Dedifferentiated amniotic fluid mesenchymal stem cell (primary cell): Measurements from ENCODE around the gene SPON1.
"Not testable (repeated sequence)": the region's sequence is repeated elsewhere in the genome, so short reads cannot be mapped to it uniquely, and the experiment has no call there.

Experiments
- DNase-seq: peaks from one replicate; pipeline ENCODE4 v3.0.0-alpha.2; 2016; ENCODE audit errors: extremely low spot score

Gene SPON1

GRCh38 chr11:14270690-14271542 lies 308.4 kb downstream of the SPON1 start:
- no peak for DNase-seq

GRCh38 chr11:14273895-14274294 lies 311.4 kb downstream of the SPON1 start:
- DNase-seq = no peak

GRCh38 chr11:14275076-14275475 lies 312.6 kb downstream of the SPON1 start:
- DNase-seq = no peak

GRCh38 chr11:14278869-14279268 lies 316.3 kb downstream of the SPON1 start:
- not testable (repeated sequence) for DNase-seq

GRCh38 chr11:14288189-14288935 lies 325.8 kb downstream of the SPON1 start:
- peak; percentile 87 for DNase-seq

GRCh38 chr11:14290422-14290821 lies 327.9 kb downstream of the SPON1 start:
- DNase-seq = no peak

- DNase-seq = no peak
These were observed 337.4 kb downstream of the SPON1 start for GRCh38 chr11:14299921-14300320.

- DNase-seq = peak; percentile 73
These were observed 338.3 kb downstream of the SPON1 start for GRCh38 chr11:14300661-14301304.

GRCh38 chr11:14304601-14305000 lies 342.1 kb downstream of the SPON1 start:
- no peak for DNase-seq

- no peak for DNase-seq
These were observed 343.1 kb downstream of the SPON1 start for GRCh38 chr11:14305649-14306048.

- DNase-seq = no peak
These were observed 344.0 kb downstream of the SPON1 start for GRCh38 chr11:14306481-14306880.

- DNase-seq = no peak
These were observed 345.8 kb downstream of the SPON1 start for GRCh38 chr11:14308114-14308896.

GRCh38 chr11:14308897-14309387 lies 346.4 kb downstream of the SPON1 start:
- DNase-seq = no peak

- no peak for DNase-seq
These were observed 347.1 kb downstream of the SPON1 start for GRCh38 chr11:14309425-14310192.

- DNase-seq = no peak
These were observed 348.2 kb downstream of the SPON1 start for GRCh38 chr11:14310679-14311078.

- no peak for DNase-seq
These were observed 350.4 kb downstream of the SPON1 start for GRCh38 chr11:14312736-14313438.

- DNase-seq = no peak
These were observed 351.6 kb downstream of the SPON1 start for GRCh38 chr11:14314127-14314526.

- DNase-seq = no peak
These were observed 352.6 kb downstream of the SPON1 start for GRCh38 chr11:14315130-14315529.
